AG09319 (cell line): Measurements from ENCODE around the gene CDAN1.

Experiments
- DNase-seq: peaks from one replicate; pipeline ENCODE4 v3.0.0-alpha.2; 2010; ENCODE audit warnings: low read depth; ENCODE audit errors: extremely low read depth
- CTCF ChIP-seq: IDR thresholded peaks from 2 replicates; pipeline ENCODE4 v1.5.1; 2011; ENCODE audit warnings: low read depth, mild to moderate bottlenecking, inconsistent platforms, low read length, moderate library complexity

Gene CDAN1

DNA sequence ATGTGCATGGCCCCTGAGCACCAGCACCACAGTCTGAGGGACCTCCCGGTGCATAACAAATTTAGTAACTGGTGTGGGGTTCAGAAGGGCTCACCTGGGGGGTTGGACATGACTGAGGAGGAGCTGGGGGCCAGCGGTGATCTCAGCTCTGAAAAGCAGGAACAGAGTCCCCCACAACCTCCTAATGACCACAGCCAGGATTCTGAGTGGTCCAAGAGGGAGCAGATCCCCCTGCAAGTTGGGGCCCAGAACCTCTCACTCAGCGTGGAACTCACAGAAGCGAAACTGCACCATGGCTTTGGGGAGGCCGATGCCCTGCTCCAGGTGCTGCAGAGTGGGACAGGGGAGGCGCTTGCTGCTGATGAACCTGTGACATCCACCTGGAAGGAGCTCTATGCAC is 43.0 kb downstream of the CDAN1 start:
- no peak for TF ChIP-seq CTCF
- DNase-seq: no peak

GRCh38 chr15:42693496-42693895 is 43.4 kb downstream of the CDAN1 start:
- no peak for DNase-seq
- TF ChIP-seq CTCF: no peak

- TF ChIP-seq CTCF: no peak
- DNase-seq: no peak
Observed at GRCh38 chr15:42692997-42693396, 43.9 kb downstream of the CDAN1 start.

GRCh38 chr15:42692536-42692935 is 44.4 kb downstream of the CDAN1 start:
- DNase-seq: no peak
- TF ChIP-seq CTCF: no peak

GRCh38 chr15:42691770-42692169 is 45.2 kb downstream of the CDAN1 start:
- DNase-seq: no peak
- no peak for TF ChIP-seq CTCF

DNA sequence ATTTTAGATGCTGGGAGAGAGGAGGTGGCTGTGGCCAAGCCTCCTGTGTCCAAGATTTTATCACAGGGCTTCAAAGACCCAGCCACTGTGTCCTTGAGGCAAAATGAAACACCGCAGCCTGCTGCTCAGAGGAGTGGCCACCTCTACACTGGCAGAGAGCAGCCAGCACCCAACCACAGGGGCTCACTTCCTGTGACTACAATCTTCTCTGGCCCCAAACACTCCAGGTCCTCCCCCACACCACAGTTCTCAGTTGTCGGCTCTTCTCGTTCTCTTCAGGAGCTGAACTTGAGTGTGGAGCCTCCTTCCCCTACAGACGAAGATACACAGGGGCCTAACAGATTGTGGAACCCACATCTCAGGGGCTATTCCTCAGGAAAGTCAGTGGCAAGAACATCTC is 45.6 kb downstream of the CDAN1 start:
- no peak for DNase-seq
- TF ChIP-seq CTCF: no peak

GRCh38 chr15:42688301-42688700 is 48.6 kb downstream of the CDAN1 start:
- no peak for TF ChIP-seq CTCF
- DNase-seq: no peak
